Vagina (tissue), 2 donors: ENCODE measurements around the gene HMGA1.

Source experiments
- CTCF ChIP-seq, 3 experiments: fragments of 450-650 bp in 2 of 3; fragments of 200-600 bp in 1 of 3; sonication (generic) in 1 of 3; IDR thresholded peaks; one replicate each; pipeline ENCODE4 v1.5.1; 2017 to 2019; ENCODE audit warnings: antibody characterized with exemption in 3 of 3, mild to moderate bottlenecking in 2 of 3, moderate library complexity in 2 of 3
- POLR2A ChIP-seq, 2 donors: fragments of 450-650 bp; IDR thresholded peaks; one replicate each; pipeline ENCODE4 v1.6.1; 2017; ENCODE audit warnings: antibody characterized with exemption in 2 of 2, mild to moderate bottlenecking in 2 of 2, moderate library complexity in 2 of 2

GRCh38 chr6:34235307-34236130 lies 1.2 kb upstream of the HMGA1 start:
- TF ChIP-seq CTCF (IDR thresholded peaks at IDR 0.05): no peak
- no peak for TF ChIP-seq POLR2A (IDR thresholded peaks at IDR 0.05)
